Activated CD4-positive, alpha-beta memory T cell treated with anti-CD3 and anti-CD28 coated beads for 36 hours (primary cell): ENCODE measurements around the gene SLC38A9. TPM values are rescaled to one million over a fixed set of nuclear protein-coding genes. Genes with fewer than 3 reads are reported as not detected.
"Not testable (repeated sequence)": the region's sequence is repeated elsewhere in the genome, so short reads cannot be mapped to it uniquely, and the experiment has no call there.

ENCODE experiments used
- CTCF ChIA-PET: fragments of 350-600 bp; sonication (Branson Sonifier 250); formaldehyde crosslinking; loops from one replicate; lab custom pipeline; 2021; ENCODE audit warnings: antibody characterized with exemption, inconsistent platforms; lab: Charles Lee
- POLR2A ChIA-PET: fragments of 350-600 bp; sonication (Branson Sonifier 250); formaldehyde crosslinking; loops from one replicate; lab custom pipeline; 2021; ENCODE audit warnings: antibody characterized with exemption; lab: Charles Lee
- DNase-seq: peaks from one replicate; pipeline ENCODE4 v3.0.0-alpha.2; 2020
- H3K27ac Mint-ChIP-seq: one replicate; pipeline ENCODE4 v1.8.0; 2021; ENCODE audit warnings: mixed read lengths
- H3K27me3 Mint-ChIP-seq: one replicate; pipeline ENCODE4 v1.8.0; 2021; ENCODE audit warnings: mixed read lengths
- H3K36me3 Mint-ChIP-seq: one replicate; pipeline ENCODE4 v1.8.0; 2021; ENCODE audit warnings: mixed read lengths
- H3K4me1 Mint-ChIP-seq: one replicate; pipeline ENCODE4 v1.8.0; 2021; ENCODE audit warnings: low read depth, mixed read lengths
- H3K4me3 Mint-ChIP-seq: one replicate; pipeline ENCODE4 v1.8.0; 2021; ENCODE audit warnings: mild to moderate bottlenecking, mixed read lengths
- H3K9me3 Mint-ChIP-seq: one replicate; pipeline ENCODE4 v1.8.0; 2021; ENCODE audit warnings: mixed read lengths
- intact Hi-C: fragments of 100-400 bp; cut with micrococcal nuclease; formaldehyde crosslinking; loops from one replicate; pipeline ENCODE4 v1.15.1; 2023
- total RNA-seq, 2 experiments: library from RNA; stranded (reverse); gene quantifications; one replicate each; pipeline ENCODE4 v1.2.3, GENCODE V29; 2021

Gene SLC38A9
- total RNA-seq, 2 experiments from 2014 or later = 14.2 to 15.0 TPM

DNA sequence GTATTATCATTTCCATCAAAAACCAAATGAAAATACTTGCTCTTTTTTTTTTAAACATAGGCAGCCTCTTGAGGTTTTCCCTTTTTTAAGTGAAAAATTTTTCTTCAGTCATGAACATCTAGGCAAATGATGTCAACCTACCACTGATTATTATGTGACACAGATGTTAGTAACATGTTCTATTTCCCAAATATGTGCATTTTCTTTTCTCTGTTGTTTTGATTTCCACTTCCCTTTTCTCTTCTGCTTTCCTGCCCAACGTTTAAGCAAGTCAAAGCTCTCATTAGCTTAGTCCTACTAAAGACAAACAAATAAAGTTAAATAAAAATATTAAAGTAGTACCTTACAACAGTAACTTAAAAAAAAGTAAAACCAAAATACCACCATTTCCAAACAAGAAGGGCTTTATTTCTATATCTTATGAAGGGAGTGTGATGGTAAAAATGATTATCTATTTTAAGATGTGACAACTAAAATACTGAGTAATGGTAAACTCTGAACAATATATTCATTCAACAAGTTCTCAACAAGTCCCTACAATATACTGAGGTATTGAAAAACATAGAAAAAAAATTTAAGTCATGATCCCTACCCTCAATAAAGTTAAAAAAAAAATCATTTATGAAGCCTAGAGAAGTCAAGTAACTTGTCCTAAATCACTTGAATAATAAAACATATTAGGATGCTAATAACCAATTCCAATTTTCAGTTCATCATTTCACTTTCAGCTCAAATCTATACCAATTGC is 9.4 kb downstream of the SLC38A9 start:
- no peak overlapping the region for H3K27ac Mint-ChIP-seq
- H3K9me3 Mint-ChIP-seq = no peaks in the 10 kb centered on the region
- POLR2A ChIA-PET = no interaction called here
- H3K4me3 Mint-ChIP-seq = no peak overlapping the region
- intact Hi-C loops = no loop called here
- CTCF ChIA-PET = interaction anchor here (0.7 to 2.0 kb wide), 2 partner anchors 8 to 11 kb away, joined by 3 to 5 read pairs; no protein-coding TSS in a partner anchor
- peaks cover 22% of the 10 kb centered on the region for H3K4me1 Mint-ChIP-seq
- H3K36me3 Mint-ChIP-seq = no peaks in the 10 kb centered on the region
- DNase-seq = no peak
- H3K27me3 Mint-ChIP-seq = no peaks in the 10 kb centered on the region

DNA sequence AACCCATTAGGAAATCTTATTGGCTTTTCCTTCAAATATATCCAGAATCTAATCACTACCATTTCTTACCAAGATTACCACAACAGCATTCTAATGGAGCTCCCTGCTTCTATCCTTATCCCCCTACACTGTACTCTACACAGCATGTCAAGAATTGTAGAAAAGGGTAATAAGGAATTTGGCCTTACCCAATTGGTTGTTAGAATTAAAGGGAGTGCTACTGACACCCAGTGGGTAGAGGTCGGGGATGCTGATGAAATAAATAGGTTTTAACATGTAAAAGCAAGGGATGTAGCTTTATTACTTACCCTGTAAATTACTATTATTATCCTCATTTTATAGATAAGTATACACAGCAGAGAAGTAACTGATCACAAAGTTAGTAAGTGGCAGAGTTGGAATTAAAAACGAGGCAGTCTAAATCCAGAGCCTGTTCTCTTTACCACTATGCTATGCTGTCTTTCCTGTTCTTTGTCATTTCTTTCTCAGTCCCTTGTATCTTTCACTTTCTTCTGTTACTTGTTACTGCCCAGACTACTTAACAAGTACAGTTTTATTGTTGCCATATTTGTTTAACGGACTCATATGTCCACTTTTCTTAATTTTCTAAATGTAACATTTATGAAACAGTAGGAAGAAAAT is 10.5 kb downstream of the SLC38A9 start:
- Mint-ChIP-seq H3K36me3 (no peaks in the 10 kb centered on the region), H3K27me3 (no peaks in the 10 kb centered on the region), H3K4me1 (peaks cover 14% of the 10 kb centered on the region), H3K9me3 (no peaks in the 10 kb centered on the region), H3K27ac (no peak overlapping the region), H3K4me3 (no peak overlapping the region)
- ChIA-PET CTCF (interaction anchor here (1.2 to 2.3 kb wide), 2 partner anchors 10 to 296 kb away, joined by 3 to 10 read pairs; no protein-coding TSS in a partner anchor), POLR2A (no interaction called here)
- no peak for DNase-seq
- intact Hi-C loops = no loop called here

DNA sequence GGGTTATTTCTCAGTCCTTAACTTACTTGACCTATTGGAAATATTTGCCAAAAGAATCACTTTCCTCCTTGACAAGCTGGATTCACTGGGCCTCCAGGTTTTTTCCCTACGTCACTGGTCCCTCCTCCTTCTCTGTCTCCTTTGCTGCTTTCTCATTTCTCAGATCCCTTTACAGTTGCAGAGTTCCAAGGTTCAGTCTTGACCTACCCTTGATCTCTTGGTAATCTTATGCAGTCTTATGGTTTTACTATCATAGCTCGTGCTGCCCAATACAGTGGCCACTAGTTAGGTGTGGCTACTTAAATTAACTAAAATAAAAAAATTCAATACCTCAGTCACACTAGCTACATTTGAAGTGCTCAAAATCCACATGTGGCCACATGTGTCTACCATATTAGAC is 11.4 kb downstream of the SLC38A9 start:
- Mint-ChIP-seq H3K4me1 (peaks cover 9% of the 10 kb centered on the region), H3K4me3 (no peak overlapping the region), H3K27ac (no peak overlapping the region), H3K9me3 (no peaks in the 10 kb centered on the region), H3K27me3 (no peaks in the 10 kb centered on the region), H3K36me3 (no peaks in the 10 kb centered on the region)
- no peak for DNase-seq
- POLR2A ChIA-PET = no interaction called here
- intact Hi-C loops = no loop called here
- CTCF ChIA-PET = interaction anchor here (1.2 to 2.3 kb wide), 2 partner anchors 9 to 295 kb away, joined by 3 to 10 read pairs; no protein-coding TSS in a partner anchor

DNA sequence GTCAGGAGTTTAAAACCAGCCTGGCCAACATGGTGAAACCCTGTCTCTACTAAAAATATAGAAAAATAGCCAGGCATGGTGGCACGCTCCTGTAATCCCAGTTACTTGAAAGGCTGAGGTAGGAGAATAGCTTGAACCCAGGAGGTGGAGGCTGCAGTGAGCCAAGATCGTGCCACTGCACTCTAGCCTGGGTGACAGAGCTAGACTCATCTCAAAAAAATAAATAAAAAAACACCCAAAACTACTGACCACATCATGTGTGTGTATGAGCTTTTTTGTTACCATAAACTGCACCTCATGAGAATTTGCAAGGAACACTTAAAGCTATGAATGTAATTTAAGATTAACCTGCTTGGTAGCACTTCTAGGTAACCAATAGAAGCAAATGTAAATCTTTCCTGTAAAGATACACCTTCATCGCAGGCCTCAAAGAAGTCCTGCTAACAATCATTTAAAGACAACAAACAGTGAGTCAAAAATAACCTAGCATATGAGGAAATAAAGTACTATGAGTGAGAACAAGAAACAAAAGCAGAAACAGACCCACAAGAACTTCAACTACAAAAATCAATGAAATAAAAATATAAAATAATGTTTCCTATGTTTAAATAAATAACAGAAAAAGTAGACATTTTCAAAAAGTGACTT is 13.0 kb downstream of the SLC38A9 start:
- Mint-ChIP-seq H3K4me3 (no peak overlapping the region), H3K27me3 (no peaks in the 10 kb centered on the region), H3K4me1 (peaks cover 9% of the 10 kb centered on the region), H3K9me3 (no peaks in the 10 kb centered on the region), H3K27ac (no peak overlapping the region), H3K36me3 (no peaks in the 10 kb centered on the region)
- ChIA-PET CTCF (no interaction called here), POLR2A (no interaction called here)
- intact Hi-C loops = loop anchor here (10.0 kb wide), 1 partner anchor 164 kb away; the partner anchor contains the start of gene PLPP1
- DNase-seq = no peak

DNA sequence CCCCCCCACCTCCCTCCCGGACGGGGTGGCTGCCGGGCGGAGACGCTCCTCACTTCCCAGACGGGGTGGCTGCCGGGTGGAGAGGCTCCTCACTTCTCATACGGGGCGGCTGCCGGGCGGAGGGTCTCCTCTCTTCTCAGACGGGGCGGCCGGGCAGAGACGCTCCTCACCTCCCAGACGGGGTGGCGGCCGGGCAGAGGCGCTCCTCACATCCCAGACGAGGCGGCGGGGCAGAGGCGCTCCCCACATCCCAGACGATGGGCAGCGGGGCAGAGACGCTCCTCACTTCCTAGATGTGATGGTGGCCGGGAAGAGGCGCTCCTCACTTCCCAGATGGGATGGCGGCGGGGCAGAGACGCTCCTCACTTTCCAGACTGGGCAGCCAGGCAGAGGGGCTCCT is 15.4 kb downstream of the SLC38A9 start:
- H3K9me3 Mint-ChIP-seq, H3K27ac Mint-ChIP-seq, H3K36me3 Mint-ChIP-seq, CTCF ChIA-PET, DNase-seq, H3K4me3 Mint-ChIP-seq, POLR2A ChIA-PET, H3K4me1 Mint-ChIP-seq, H3K27me3 Mint-ChIP-seq: not testable (repeated sequence)
- intact Hi-C loops = loop anchor here (10.0 kb wide), 1 partner anchor 162 kb away; the partner anchor contains the start of gene PLPP1

- intact Hi-C loops = loop anchor here (1.0 to 10.0 kb wide), 5 partner anchors 159 to 467 kb away; partner anchors contain the start of genes MCIDAS and PLPP1
- CTCF ChIA-PET = interaction anchor here (0.6 to 1.4 kb wide), 2 partner anchors 9 to 238 kb away, joined by 3 read pairs; no protein-coding TSS in a partner anchor
- no peaks in the 10 kb centered on the region for H3K36me3 Mint-ChIP-seq
- H3K27ac Mint-ChIP-seq = no peak overlapping the region
- DNase-seq = no peak
- H3K4me1 Mint-ChIP-seq = peaks cover 5% of the 10 kb centered on the region
- H3K27me3 Mint-ChIP-seq = no peaks in the 10 kb centered on the region
- H3K4me3 Mint-ChIP-seq = no peak overlapping the region
- POLR2A ChIA-PET = no interaction called here
- H3K9me3 Mint-ChIP-seq = no peaks in the 10 kb centered on the region
Measured at GRCh38 chr5:55694152-55694830, 17.8 kb downstream of the SLC38A9 start.

DNA sequence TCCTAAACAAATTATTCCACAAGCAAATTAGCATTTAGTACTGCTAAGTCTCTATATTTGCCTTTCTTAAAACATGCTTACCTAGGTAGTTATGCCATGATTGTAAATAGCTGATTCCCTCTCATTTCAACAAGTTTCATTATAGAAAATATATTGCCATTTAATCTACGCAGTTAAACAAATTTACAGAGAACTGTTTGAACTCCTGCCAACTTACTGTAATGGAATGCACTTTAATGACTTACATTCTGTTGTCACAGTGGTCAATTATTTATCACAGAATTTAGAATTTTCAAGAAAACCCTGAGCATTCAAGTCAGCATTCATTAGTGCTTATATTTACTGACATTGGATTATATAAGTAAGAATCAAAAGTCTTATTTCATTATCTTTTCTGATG is 19.6 kb downstream of the SLC38A9 start:
- no peak overlapping the region for H3K4me3 Mint-ChIP-seq
- intact Hi-C loops = loop anchor here (5.0 to 10.0 kb wide), 4 partner anchors 158 to 465 kb away; partner anchors contain the start of genes MCIDAS and PLPP1
- H3K36me3 Mint-ChIP-seq = peaks cover 1% of the 10 kb centered on the region
- DNase-seq = no peak
- peaks cover 2% of the 10 kb centered on the region for H3K4me1 Mint-ChIP-seq
- no peaks in the 10 kb centered on the region for H3K27me3 Mint-ChIP-seq
- H3K27ac Mint-ChIP-seq = no peak overlapping the region
- ChIA-PET POLR2A (no interaction called here), CTCF (interaction anchor here (0.5 to 2.3 kb wide), 38 partner anchors 8 to 1691 kb away, joined by 3 to 16 read pairs (median 4); partner anchors contain the start of genes DHX29, MTREX and SLC38A9)
- H3K9me3 Mint-ChIP-seq = no peaks in the 10 kb centered on the region

- peaks cover 2% of the 10 kb centered on the region for H3K4me1 Mint-ChIP-seq
- no peak for DNase-seq
- ChIA-PET POLR2A (no interaction called here), CTCF (interaction anchor here (0.5 to 2.3 kb wide), 44 partner anchors 9 to 1691 kb away, joined by 3 to 16 read pairs (median 4); partner anchors contain the start of genes DHX29, MTREX and SLC38A9)
- intact Hi-C loops = loop anchor here (5.0 to 10.0 kb wide), 4 partner anchors 157 to 465 kb away; partner anchors contain the start of genes MCIDAS and PLPP1
- no peaks in the 10 kb centered on the region for H3K27me3 Mint-ChIP-seq
- H3K27ac Mint-ChIP-seq = no peak overlapping the region
- H3K9me3 Mint-ChIP-seq = no peaks in the 10 kb centered on the region
- H3K36me3 Mint-ChIP-seq = peaks cover 1% of the 10 kb centered on the region
- H3K4me3 Mint-ChIP-seq = no peak overlapping the region
Measured at GRCh38 chr5:55692106-55692417, 20.1 kb downstream of the SLC38A9 start.

DNA sequence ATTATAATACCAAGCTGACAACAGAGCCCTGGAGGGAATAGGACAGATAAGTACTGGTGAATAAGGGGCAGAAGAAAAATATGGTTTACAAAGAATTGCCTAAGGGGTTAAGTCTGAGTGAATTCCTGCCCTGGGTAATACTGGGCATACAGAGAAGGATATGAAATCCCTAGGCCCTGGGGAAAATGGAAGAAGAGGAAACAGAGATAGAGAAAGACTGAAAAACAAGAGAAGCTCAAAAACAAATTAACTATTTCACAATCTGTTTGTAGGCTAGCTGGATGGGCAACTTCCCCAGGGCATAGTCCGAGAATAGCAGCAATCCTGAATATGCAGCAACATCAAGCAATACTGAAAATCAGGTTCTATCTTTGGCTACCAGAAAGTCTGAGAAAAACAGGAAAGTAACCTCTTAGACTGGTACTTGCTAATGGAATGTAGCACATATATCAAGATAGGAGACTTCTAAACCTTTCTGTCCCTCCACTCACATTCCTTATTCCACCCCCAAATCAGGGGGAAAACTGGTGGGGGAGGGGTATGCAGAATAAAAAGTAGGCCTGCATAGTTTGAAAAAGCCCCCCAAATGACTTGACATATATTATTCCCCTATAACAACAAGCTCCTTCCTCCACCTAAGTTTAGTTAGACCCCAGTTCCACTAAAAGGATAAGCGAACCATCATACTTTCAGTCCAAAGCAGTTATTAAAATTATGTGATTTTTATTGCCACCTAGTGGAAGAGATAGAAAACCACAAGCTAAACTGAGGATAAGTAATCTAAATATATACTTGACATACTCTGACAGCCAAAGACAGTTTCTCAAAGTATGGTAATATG is 20.6 kb downstream of the SLC38A9 start:
- H3K27ac Mint-ChIP-seq = no peak overlapping the region
- no peaks in the 10 kb centered on the region for H3K9me3 Mint-ChIP-seq
- ChIA-PET POLR2A (no interaction called here), CTCF (interaction anchor here (0.6 to 2.3 kb wide), 45 partner anchors 9 to 530 kb away, joined by 3 to 16 read pairs (median 4); partner anchors contain the start of genes DHX29, MTREX and SLC38A9)
- intact Hi-C loops = loop anchor here (1.0 to 10.0 kb wide), 6 partner anchors 157 to 519 kb away; partner anchors contain the start of genes MCIDAS and PLPP1
- DNase-seq = no peak
- peaks cover 2% of the 10 kb centered on the region for H3K4me1 Mint-ChIP-seq
- H3K27me3 Mint-ChIP-seq = no peaks in the 10 kb centered on the region
- H3K4me3 Mint-ChIP-seq = no peak overlapping the region
- peaks cover 1% of the 10 kb centered on the region for H3K36me3 Mint-ChIP-seq

- no peaks in the 10 kb centered on the region for H3K36me3 Mint-ChIP-seq
- no peak overlapping the region for H3K4me3 Mint-ChIP-seq
- CTCF ChIA-PET = interaction anchor here (1.5 kb wide), 1 partner anchor 10 kb away, joined by 4 read pairs; no protein-coding TSS in a partner anchor
- POLR2A ChIA-PET = no interaction called here
- H3K4me1 Mint-ChIP-seq = no peaks in the 10 kb centered on the region
- H3K9me3 Mint-ChIP-seq = no peaks in the 10 kb centered on the region
- intact Hi-C loops = no loop called here
- no peak for DNase-seq
- H3K27ac Mint-ChIP-seq = no peak overlapping the region
- no peaks in the 10 kb centered on the region for H3K27me3 Mint-ChIP-seq
Measured at GRCh38 chr5:55682071-55682470, 30.1 kb downstream of the SLC38A9 start.

- no peak for DNase-seq
- no peak overlapping the region for H3K4me3 Mint-ChIP-seq
- no peaks in the 10 kb centered on the region for H3K9me3 Mint-ChIP-seq
- CTCF ChIA-PET = no interaction called here
- H3K27me3 Mint-ChIP-seq = no peaks in the 10 kb centered on the region
- H3K4me1 Mint-ChIP-seq = no peaks in the 10 kb centered on the region
- no peaks in the 10 kb centered on the region for H3K36me3 Mint-ChIP-seq
- H3K27ac Mint-ChIP-seq = no peak overlapping the region
- POLR2A ChIA-PET = no interaction called here
- intact Hi-C loops = no loop called here
Measured at GRCh38 chr5:55681301-55681700, 30.8 kb downstream of the SLC38A9 start.
